Breast epithelium (tissue), 3 donors: ENCODE data around the gene LCP2.

ENCODE experiments used
- CTCF ChIP-seq, 3 donors: fragments of 450-650 bp; IDR thresholded peaks; one replicate each; pipeline ENCODE4 v1.5.1; 2016 to 2017; ENCODE audit warnings: antibody characterized with exemption in 3 of 3, mild to moderate bottlenecking in 3 of 3, moderate library complexity in 3 of 3
- POLR2A ChIP-seq: fragments of 450-650 bp; IDR thresholded peaks from one replicate; pipeline ENCODE4 v1.6.1; 2016; ENCODE audit warnings: antibody characterized with exemption, mild to moderate bottlenecking, moderate library complexity

GRCh38 chr5:170252720-170253350 lies 44.7 kb downstream of the LCP2 start:
- TF ChIP-seq CTCF (IDR thresholded peaks at IDR 0.05) (no peak), POLR2A (no peak)
